Vagina (tissue), 2 donors: Measurements from ENCODE around the gene CA7.

Source experiments
- POLR2A ChIP-seq, 2 donors: fragments of 450-650 bp; IDR thresholded peaks; one replicate each; pipeline ENCODE4 v1.6.1; 2017; ENCODE audit warnings: antibody characterized with exemption in 2 of 2, mild to moderate bottlenecking in 2 of 2, moderate library complexity in 2 of 2
- POLR2AphosphoS5 ChIP-seq, 2 donors: sonication (generic); formaldehyde crosslinking; IDR thresholded peaks; one replicate each; pipeline ENCODE4 v1.9.0; 2017; ENCODE audit warnings: antibody characterized with exemption in 2 of 2, mild to moderate bottlenecking in 2 of 2, low read depth in 1 of 2; ENCODE audit not compliant: insufficient read depth in 1 of 2

DNA sequence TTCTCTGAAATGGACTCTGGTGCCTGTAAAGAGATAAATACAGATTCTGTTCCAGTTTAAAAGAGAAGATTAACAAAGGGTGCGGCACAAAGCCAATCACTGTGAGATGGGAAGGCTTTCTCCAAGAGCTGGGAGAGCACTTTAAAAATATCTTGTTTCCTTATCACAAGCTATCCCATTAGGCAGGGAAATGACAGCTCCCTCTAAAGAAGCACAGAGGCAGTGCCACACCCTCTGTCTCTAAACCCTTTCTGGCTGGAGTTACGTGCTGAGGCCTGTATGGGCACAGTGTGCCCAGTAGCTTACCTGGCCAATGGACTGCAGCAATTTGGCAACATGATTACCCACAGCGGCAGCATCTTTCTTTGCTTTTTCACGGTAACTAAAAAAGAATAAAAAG lies 33.8 kb upstream of the CA7 start:
- no peak for TF ChIP-seq POLR2AphosphoS5 (IDR thresholded peaks at IDR 0.05; ENCODE audit: insufficient read depth in 1 of 2, low read depth in 1 of 2)
- no peak for TF ChIP-seq POLR2A (IDR thresholded peaks at IDR 0.05)
